Lung (tissue), 12 donors: Measurements from ENCODE around the gene PFDN2. TPM values are rescaled to one million over a fixed set of nuclear protein-coding genes. Genes with fewer than 3 reads are reported as not detected.

ENCODE experiments used
- ATAC-seq: fragments of 200-7000 bp; cut with Tn5 transposase; one replicate; pipeline ENCODE4 v1.9.1; 2020; ENCODE audit warnings: moderate number of reproducible peaks; ENCODE audit not compliant: insufficient read depth, low FRiP score
- DNase-seq, 3 donors: peaks; one replicate each; pipeline ENCODE4 v3.0.0-alpha.2; 2013 to 2017
- H3K27ac ChIP-seq, 2 donors: one replicate each; pipeline ENCODE4 v1.5.1; 2013; ENCODE audit warnings: mild to moderate bottlenecking in 2 of 2, moderate library complexity in 2 of 2, control low read depth in 1 of 2, inconsistent platforms in 1 of 2, low read depth in 1 of 2, low read length in 1 of 2
- H3K27me3 ChIP-seq, 3 donors: one replicate each; pipeline ENCODE4 v1.5.1; 2013; ENCODE audit warnings: low read length in 2 of 3; ENCODE audit not compliant: control insufficient read depth in 3 of 3, insufficient read depth in 3 of 3
- H3K36me3 ChIP-seq, 4 donors: one replicate each; pipeline ENCODE4 v1.5.1; 2013; ENCODE audit warnings: low read length in 4 of 4, mild to moderate bottlenecking in 1 of 4, moderate library complexity in 1 of 4; ENCODE audit not compliant: control insufficient read depth in 4 of 4, insufficient read depth in 4 of 4
- H3K4me1 ChIP-seq, 5 donors: one replicate each; pipeline ENCODE4 v1.5.1; 2013; ENCODE audit warnings: low read length in 5 of 5, mild to moderate bottlenecking in 2 of 5, moderate library complexity in 1 of 5; ENCODE audit not compliant: control insufficient read depth in 5 of 5, insufficient read depth in 5 of 5
- H3K4me3 ChIP-seq: one replicate; pipeline ENCODE4 v1.5.1; 2013; ENCODE audit warnings: mild to moderate bottlenecking, control low read depth, moderate library complexity
- H3K9ac ChIP-seq, 2 donors: one replicate each; pipeline ENCODE4 v1.5.1; 2013; ENCODE audit warnings: low read length in 2 of 2, control low read depth in 1 of 2; ENCODE audit not compliant: insufficient read depth in 1 of 2
- H3K9me3 ChIP-seq, 4 donors: one replicate each; pipeline ENCODE4 v1.5.1; 2013; ENCODE audit warnings: low read length in 3 of 4, mild to moderate bottlenecking in 1 of 4, moderate library complexity in 1 of 4; ENCODE audit not compliant: control insufficient read depth in 4 of 4, insufficient read depth in 3 of 4
- WGBS, 2 donors: extraction: QIAGEN DNeasy Blood & Tissue Kit; methylation state at CpG; one replicate each; pipeline ENCODE4 v1.1.7; 2013; 5-methylcytosine and 5-hydroxymethylcytosine counted together
- polyA plus RNA-seq, 2 donors: library from polyadenylated mRNA; stranded (reverse); fragments of 200-250 nt; gene quantifications; one replicate each; pipeline ENCODE4 v1.2.1, GENCODE V29; 2013
- total RNA-seq, 2 donors: library from RNA; depleted of rRNA in 1 of 2; stranded (reverse); fragments of >200 nt in 1 of 2; gene quantifications; one replicate each; pipeline ENCODE4 v1.2.1, GENCODE V29; 2014 to 2021
- TF ChIP-seq, protein P1 (sequence below): IDR thresholded peaks from 2 replicates; pipeline ENCODE4 v1.5.1; 2012; ENCODE audit warnings: mild to moderate bottlenecking; ENCODE audit errors: control extremely low read depth, extremely low read depth
- donor health status: control.
- donor health status: control.
- donor health status: Bipolar disorder and iron deficiency.
- donor health status: healthy.
- donor health status: DM: yes; HTN: yes; CAD: no.

Gene PFDN2
- total and polyA plus RNA-seq, 4 donors = 21.5 to 324 (median 93.5) TPM

DNA sequence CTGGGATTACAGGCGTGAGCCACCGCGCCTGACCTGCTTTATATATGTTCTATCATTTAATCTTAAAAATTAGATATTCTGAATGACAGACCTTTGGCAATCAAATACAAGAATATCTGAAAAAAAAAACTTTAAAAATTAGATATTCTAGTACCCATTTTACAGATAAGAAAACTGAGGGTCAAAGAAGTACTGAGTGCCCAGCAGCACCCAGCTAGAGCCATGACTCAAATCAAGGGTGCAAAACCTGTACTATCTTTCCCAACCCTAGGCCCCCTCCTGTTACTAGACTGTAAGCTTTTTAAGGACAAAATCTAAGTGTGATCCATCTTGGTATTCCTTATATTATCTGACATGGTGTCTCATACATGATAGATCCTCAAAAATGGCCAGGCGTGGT lies 56.4 kb downstream of the PFDN2 start:
- H3K27ac ChIP-seq = no peak overlapping the region
- DNase-seq = no peak
- WGBS, 2 donors = 95 to 98% methylated on average over 4 of the region's 4 CpGs
- TF ChIP-seq, protein P1, sequence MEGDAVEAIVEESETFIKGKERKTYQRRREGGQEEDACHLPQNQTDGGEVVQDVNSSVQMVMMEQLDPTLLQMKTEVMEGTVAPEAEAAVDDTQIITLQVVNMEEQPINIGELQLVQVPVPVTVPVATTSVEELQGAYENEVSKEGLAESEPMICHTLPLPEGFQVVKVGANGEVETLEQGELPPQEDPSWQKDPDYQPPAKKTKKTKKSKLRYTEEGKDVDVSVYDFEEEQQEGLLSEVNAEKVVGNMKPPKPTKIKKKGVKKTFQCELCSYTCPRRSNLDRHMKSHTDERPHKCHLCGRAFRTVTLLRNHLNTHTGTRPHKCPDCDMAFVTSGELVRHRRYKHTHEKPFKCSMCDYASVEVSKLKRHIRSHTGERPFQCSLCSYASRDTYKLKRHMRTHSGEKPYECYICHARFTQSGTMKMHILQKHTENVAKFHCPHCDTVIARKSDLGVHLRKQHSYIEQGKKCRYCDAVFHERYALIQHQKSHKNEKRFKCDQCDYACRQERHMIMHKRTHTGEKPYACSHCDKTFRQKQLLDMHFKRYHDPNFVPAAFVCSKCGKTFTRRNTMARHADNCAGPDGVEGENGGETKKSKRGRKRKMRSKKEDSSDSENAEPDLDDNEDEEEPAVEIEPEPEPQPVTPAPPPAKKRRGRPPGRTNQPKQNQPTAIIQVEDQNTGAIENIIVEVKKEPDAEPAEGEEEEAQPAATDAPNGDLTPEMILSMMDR = no peak
- no peak overlapping the region for H3K4me3 ChIP-seq
- no peaks in the 10 kb centered on the region for H3K36me3 ChIP-seq
- H3K4me1 ChIP-seq = no peaks in the 10 kb centered on the region
- ATAC-seq = no peak
- no peaks in the 10 kb centered on the region for H3K9me3 ChIP-seq
- H3K27me3 ChIP-seq = peaks cover 0 to 4% (median 3%) of the 10 kb centered on the region in 3 donors
- no peak overlapping the region for H3K9ac ChIP-seq

- Histone ChIP-seq H3K27ac (no peak overlapping the region), H3K4me3 (no peak overlapping the region), H3K36me3 (peaks cover 0 to 3% (median 0%) of the 10 kb centered on the region in 4 donors), H3K9ac (no peak overlapping the region), H3K27me3 (peaks cover 0 to 3% (median 2%) of the 10 kb centered on the region in 3 donors), H3K4me1 (no peaks in the 10 kb centered on the region), H3K9me3 (no peaks in the 10 kb centered on the region)
- DNase-seq (no peak), ATAC-seq (no peak)
- TF ChIP-seq, protein P1 = no peak
- WGBS, 2 donors = 81% methylated on average over 6 of the region's 6 CpGs
Measured at GRCh38 chr1:161059293-161059692, 58.5 kb downstream of the PFDN2 start.

- Histone ChIP-seq H3K4me3 (no peak overlapping the region), H3K36me3 (peaks cover 0 to 14% (median 0%) of the 10 kb centered on the region in 4 donors), H3K9ac (no peak overlapping the region), H3K27me3 (peaks cover 0 to 3% (median 0%) of the 10 kb centered on the region in 3 donors), H3K4me1 (no peaks in the 10 kb centered on the region), H3K9me3 (no peaks in the 10 kb centered on the region), H3K27ac (no peak overlapping the region)
- TF ChIP-seq, protein P1 = no peak
- DNase-seq (no peak), ATAC-seq (no peak)
- WGBS, 2 donors = 86 to 87% methylated on average over 7 of the region's 7 CpGs
Measured at GRCh38 chr1:161054805-161055204, 63.0 kb downstream of the PFDN2 start.

GRCh38 chr1:161054232-161054631 lies 63.6 kb downstream of the PFDN2 start:
- peaks cover 0 to 15% (median 0%) of the 10 kb centered on the region in 4 donors for H3K36me3 ChIP-seq
- peaks cover 0 to 3% (median 0%) of the 10 kb centered on the region in 3 donors for H3K27me3 ChIP-seq
- H3K9me3 ChIP-seq = no peaks in the 10 kb centered on the region
- no peaks in the 10 kb centered on the region for H3K4me1 ChIP-seq
- no peak overlapping the region for H3K27ac ChIP-seq
- TF ChIP-seq, protein P1 = no peak
- DNase-seq (no peak), ATAC-seq (no peak)
- no peak overlapping the region for H3K9ac ChIP-seq
- WGBS, 2 donors = 89 to 92% methylated on average over 4 of the region's 4 CpGs
- H3K4me3 ChIP-seq = no peak overlapping the region
